CD14-positive monocyte (primary cell): ENCODE measurements around the gene PLD1. TPM values are rescaled to one million over a fixed set of nuclear protein-coding genes. Genes with fewer than 3 reads are reported as not detected.

ENCODE experiments used
- DNase-seq, 3 donors: peaks; one replicate each; pipeline ENCODE4 v3.0.0-alpha.2; 2011 to 2022
- H2AFZ ChIP-seq: 2 replicates; pipeline ENCODE4 v1.6.0; 2012; ENCODE audit warnings: mild to moderate bottlenecking, low read depth, low read length, inconsistent platforms; ENCODE audit not compliant: insufficient read depth, poor library complexity, severe bottlenecking
- H3K27ac ChIP-seq, 2 donors: 1 replicate in 1 of 2; 2 replicates in 1 of 2; pipeline ENCODE4 v1.5.1; 2012 to 2013; ENCODE audit warnings: low read length in 2 of 2, control low read depth in 1 of 2, inconsistent platforms in 1 of 2, low read depth in 1 of 2, mild to moderate bottlenecking in 1 of 2
- H3K27me3 ChIP-seq, 2 donors: one replicate each; pipeline versions ENCODE4 v1.6.0 to v1.6.1; 2011 to 2013; ENCODE audit warnings: low read length in 2 of 2; ENCODE audit not compliant: control insufficient read depth in 2 of 2, insufficient read depth in 2 of 2
- H3K36me3 ChIP-seq, 2 donors: replicated peaks in 1 of 2; 1 replicate in 1 of 2; 2 replicates in 1 of 2; pipeline versions ENCODE4 v1.5.1 to v1.6.1; 2012 to 2013; ENCODE audit warnings: low read length in 2 of 2, control low read depth in 1 of 2, inconsistent platforms in 1 of 2, mild to moderate bottlenecking in 1 of 2; ENCODE audit not compliant: insufficient read depth in 2 of 2, control insufficient read depth in 1 of 2
- H3K4me1 ChIP-seq, 2 donors: 1 replicate in 1 of 2; 2 replicates in 1 of 2; pipeline versions ENCODE4 v1.5.1 to v1.6.1; 2012 to 2013; ENCODE audit warnings: low read length in 2 of 2, control low read depth in 1 of 2, inconsistent platforms in 1 of 2, mild to moderate bottlenecking in 1 of 2, moderate library complexity in 1 of 2; ENCODE audit not compliant: insufficient read depth in 2 of 2, control insufficient read depth in 1 of 2
- H3K4me2 ChIP-seq: replicated peaks from 2 replicates; pipeline ENCODE3; 2012; ENCODE audit warnings: low read length, moderate library complexity, mild to moderate bottlenecking; ENCODE audit not compliant: poor library complexity, severe bottlenecking; ENCODE audit errors: extremely low read depth
- H3K4me3 ChIP-seq, 3 experiments: fragments of 200-600 bp in 1 of 3; sonication (generic) in 1 of 3; replicated peaks in 1 of 3; 1 replicate in 2 of 3; 2 replicates in 1 of 3; pipeline ENCODE4 v1.5.1; 2011 to 2013; ENCODE audit warnings: low read length in 3 of 3, mild to moderate bottlenecking in 3 of 3, control low read depth in 2 of 3, low read depth in 2 of 3, inconsistent platforms in 1 of 3, moderate library complexity in 1 of 3
- H3K79me2 ChIP-seq: 2 replicates; pipeline ENCODE4 v1.6.0; 2012; ENCODE audit warnings: mild to moderate bottlenecking, control low read depth, inconsistent platforms, low read length, moderate library complexity; ENCODE audit not compliant: insufficient read depth
- H3K9ac ChIP-seq: 2 replicates; pipeline ENCODE4 v1.6.0; 2017; ENCODE audit warnings: low read length, mild to moderate bottlenecking; ENCODE audit not compliant: insufficient read depth, poor library complexity, severe bottlenecking
- H3K9me3 ChIP-seq, 2 donors: replicated peaks in 1 of 2; 1 replicate in 1 of 2; 2 replicates in 1 of 2; pipeline versions ENCODE4 v1.5.1 to v1.6.1; 2012 to 2013; ENCODE audit warnings: low read length in 2 of 2, control low read depth in 1 of 2; ENCODE audit not compliant: control insufficient read depth in 1 of 2, insufficient read depth in 1 of 2
- H4K20me1 ChIP-seq: 2 replicates; pipeline ENCODE4 v1.6.0; 2012; ENCODE audit warnings: mild to moderate bottlenecking, low read length, control low read depth, moderate library complexity; ENCODE audit not compliant: insufficient read depth
- H3K27ac Mint-ChIP-seq, 7 donors: one replicate each; pipeline ENCODE4 v1.8.0; 2020; ENCODE audit warnings: mild to moderate bottlenecking in 7 of 7, mixed read lengths in 7 of 7, moderate library complexity in 6 of 7, inconsistent platforms in 2 of 7
- H3K27me3 Mint-ChIP-seq, 3 donors: one replicate each; pipeline ENCODE4 v1.8.0; 2021 to 2022; ENCODE audit warnings: low read depth in 3 of 3, mild to moderate bottlenecking in 3 of 3, mixed read lengths in 3 of 3, moderate library complexity in 3 of 3, inconsistent platforms in 1 of 3
- H3K36me3 Mint-ChIP-seq, 2 donors: one replicate each; pipeline ENCODE4 v1.8.0; 2020; ENCODE audit warnings: mixed read lengths in 2 of 2, inconsistent platforms in 1 of 2, mild to moderate bottlenecking in 1 of 2
- H3K4me1 Mint-ChIP-seq: one replicate; pipeline ENCODE4 v1.8.0; 2020; ENCODE audit warnings: mild to moderate bottlenecking, mixed read lengths
- H3K4me3 Mint-ChIP-seq, 2 donors: one replicate each; pipeline ENCODE4 v1.8.0; 2020; ENCODE audit warnings: mild to moderate bottlenecking in 2 of 2, mixed read lengths in 2 of 2, moderate library complexity in 1 of 2
- H3K9me3 Mint-ChIP-seq, 7 donors: one replicate each; pipeline ENCODE4 v1.8.0; 2020 to 2022; ENCODE audit warnings: mixed read lengths in 7 of 7, mild to moderate bottlenecking in 6 of 7, moderate library complexity in 6 of 7, inconsistent platforms in 2 of 7
- CTCF ChIP-seq: fragments of 200-600 bp; IDR thresholded peaks from one replicate; pipeline ENCODE4 v1.8.0; 2022; ENCODE audit warnings: antibody characterized with exemption, mild to moderate bottlenecking
- WGBS: methylation state at CpG from one replicate; pipeline ENCODE4 v1.1.5; 2013; ENCODE audit warnings: missing lambda C conversion rate; ENCODE audit not compliant: insufficient coverage; 5-methylcytosine and 5-hydroxymethylcytosine counted together
- intact Hi-C, 2 donors: fragments of 100-400 bp; cut with micrococcal nuclease; formaldehyde crosslinking; loops; one replicate each; pipeline versions ENCODE4 v1.15.0 to v1.15.1; 2023
- polyA plus RNA-seq, 3 donors: library from polyadenylated mRNA; depleted of rRNA in 1 of 3; unstranded in 2 of 3; stranded (reverse) in 1 of 3; fragments of 300-500 nt in 2 of 3; fragments of >200 nt in 1 of 3; fragmentation: Illumina TruSeq in 2 of 3; gene quantifications; 1 replicate in 2 of 3; 2 replicates in 1 of 3; pipeline ENCODE4 v1.2.3, GENCODE V29; 2012 to 2021

Gene PLD1
- polyA plus RNA-seq, 3 donors = 5.1 to 7.9 (median 5.8) TPM

GRCh38 chr3:171776839-171777583, 33.3 kb downstream of the PLD1 start:
- peaks cover 0 to 4% (median 3%) of the 10 kb centered on the region in 3 donors for H3K27me3 Mint-ChIP-seq
- Histone ChIP-seq H3K4me3 (peak overlapping the region; percentile 19 to 66 (median 50)), H3K79me2 (peaks cover 85% of the 10 kb centered on the region), H2AFZ (peak overlapping the region; percentile 49), H3K27ac (peak overlapping the region; percentile 89 to 97), H3K36me3 (no peaks in the 10 kb centered on the region), H4K20me1 (peaks cover 6% of the 10 kb centered on the region), H3K27me3 (no peaks in the 10 kb centered on the region), H3K9ac (peak overlapping the region; percentile 63), H3K9me3 (no peaks in the 10 kb centered on the region), H3K4me2 (peak overlapping the region; percentile 70), H3K4me1 (peaks cover 31 to 44% of the 10 kb centered on the region in 2 donors)
- H3K4me3 Mint-ChIP-seq = peak overlapping the region; percentile 81 to 91
- H3K27ac Mint-ChIP-seq = peak overlapping the region; percentile 98 to 100 (median 100)
- H3K4me1 Mint-ChIP-seq = peaks cover 39% of the 10 kb centered on the region
- no peaks in the 10 kb centered on the region for H3K9me3 Mint-ChIP-seq
- 0% methylated on average over 1 of the region's 7 CpGs for WGBS
- TF ChIP-seq CTCF = no peak
- intact Hi-C loops = loop anchor here (5.0 kb wide), 2 partner anchors 35 to 60 kb away; partner anchors contain the start of gene PLD1 (in 2 of the 2)
- DNase-seq = peak; percentile 53 to 92 (median 89)
- peaks cover 0 to 2% of the 10 kb centered on the region in 2 donors for H3K36me3 Mint-ChIP-seq

DNA sequence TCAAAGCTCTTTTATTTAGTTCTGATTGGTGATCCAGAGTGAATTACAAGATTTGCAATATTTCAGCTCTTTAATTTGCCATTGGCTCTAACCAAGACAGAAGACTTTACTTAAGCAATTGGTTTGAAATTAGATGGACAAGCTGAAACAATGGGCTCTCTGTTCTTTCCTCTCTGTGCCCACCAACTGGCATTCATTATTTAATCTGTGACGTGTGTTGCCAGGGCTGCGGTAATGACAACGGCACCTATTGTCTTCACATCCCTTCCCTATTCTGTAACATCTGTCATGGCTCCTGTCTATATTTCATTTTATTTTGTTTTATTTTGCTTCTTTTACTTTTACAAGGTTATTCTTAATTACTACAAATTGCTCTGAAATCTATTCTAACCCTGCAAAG, 33.9 kb downstream of the PLD1 start:
- Mint-ChIP-seq H3K27me3 (peaks cover 0 to 4% (median 3%) of the 10 kb centered on the region in 3 donors), H3K36me3 (peaks cover 0 to 2% of the 10 kb centered on the region in 2 donors), H3K9me3 (no peaks in the 10 kb centered on the region), H3K27ac (peak overlapping the region; percentile 98 to 100 (median 100)), H3K4me1 (peaks cover 40% of the 10 kb centered on the region), H3K4me3 (no peak overlapping the region)
- no peaks in the 10 kb centered on the region for H3K36me3 ChIP-seq
- no peaks in the 10 kb centered on the region for H3K27me3 ChIP-seq
- peaks cover 6% of the 10 kb centered on the region for H4K20me1 ChIP-seq
- H3K4me1 ChIP-seq = peaks cover 30 to 40% of the 10 kb centered on the region in 2 donors
- no peaks in the 10 kb centered on the region for H3K9me3 ChIP-seq
- no peak overlapping the region for H3K9ac ChIP-seq
- no CpG with 5 or more reads among the region's 3 CpGs for WGBS
- peak overlapping the region in 1 of 3 experiments; percentile 66 for H3K4me3 ChIP-seq
- no peak overlapping the region for H2AFZ ChIP-seq
- DNase-seq = peak in 1 of 3 donors; percentile 33
- TF ChIP-seq CTCF = no peak
- H3K79me2 ChIP-seq = peaks cover 85% of the 10 kb centered on the region
- peak overlapping the region; percentile 70 for H3K4me2 ChIP-seq
- intact Hi-C loops = loop anchor here (5.0 kb wide), 2 partner anchors 36 to 61 kb away; partner anchors contain the start of gene PLD1 (in 2 of the 2)
- H3K27ac ChIP-seq = peak overlapping the region in 1 of 2 donors; percentile 97
